Measurements from ENCODE around the gene ZNF727. TPM values are rescaled to one million over a fixed set of nuclear protein-coding genes. Genes with fewer than 3 reads are reported as not detected.
"Not testable (repeated sequence)": the region's sequence is repeated elsewhere in the genome, so short reads cannot be mapped to it uniquely, and the experiment has no call there.

Gene ZNF727
- polyA plus RNA-seq (ENCODE audit: insufficient read length in 4 of 4), result under 1 TPM in 3 of 4 donors, not detected in 1; 0.22 to 0.34 (median 0.24) TPM

DNA sequence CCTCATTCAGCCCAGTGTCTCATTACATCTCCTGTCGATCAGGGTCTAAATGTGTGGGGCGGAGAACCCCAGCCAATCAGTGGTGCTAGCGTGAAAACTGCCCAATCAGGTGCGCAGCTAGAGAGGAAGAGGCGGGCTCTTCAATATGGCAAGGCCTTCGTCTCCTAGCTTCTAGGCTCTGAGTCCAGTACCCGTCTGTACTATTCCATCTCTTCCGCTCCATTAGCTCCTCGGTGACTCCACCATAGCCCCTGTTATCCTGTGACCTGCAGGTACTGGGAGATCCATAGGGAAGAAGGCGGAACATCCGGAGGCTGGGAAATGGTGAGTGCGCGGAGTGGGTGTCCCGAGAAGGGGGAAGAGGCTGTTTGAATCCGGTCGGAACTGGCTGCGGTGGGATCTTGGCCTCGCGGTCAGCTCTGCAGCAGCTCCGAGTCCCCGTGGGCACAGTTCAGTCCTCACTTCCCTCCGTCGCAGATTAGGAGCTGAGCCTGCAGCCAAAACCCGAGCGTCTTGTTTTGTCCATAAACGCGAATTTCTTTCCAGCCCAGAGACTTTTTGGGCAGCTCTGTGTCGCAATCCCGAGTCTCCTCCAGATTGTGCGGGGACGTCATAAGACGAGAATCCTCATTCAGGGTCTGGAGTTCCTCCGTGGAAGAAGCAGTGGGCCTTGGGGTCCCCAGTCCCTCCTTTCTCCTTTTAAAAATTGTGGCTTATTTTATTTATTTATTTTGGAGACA lies at the start of gene ZNF727:
TSS of gene ZNF727 (plus strand) at position 134 of the 740 bp plus-strand sequence. CDS start at position 322, 188 bp downstream.
- DNase-seq (ENCODE audit: low read depth in 4 of 4, low spot score in 3 of 4), result no peak

DNA sequence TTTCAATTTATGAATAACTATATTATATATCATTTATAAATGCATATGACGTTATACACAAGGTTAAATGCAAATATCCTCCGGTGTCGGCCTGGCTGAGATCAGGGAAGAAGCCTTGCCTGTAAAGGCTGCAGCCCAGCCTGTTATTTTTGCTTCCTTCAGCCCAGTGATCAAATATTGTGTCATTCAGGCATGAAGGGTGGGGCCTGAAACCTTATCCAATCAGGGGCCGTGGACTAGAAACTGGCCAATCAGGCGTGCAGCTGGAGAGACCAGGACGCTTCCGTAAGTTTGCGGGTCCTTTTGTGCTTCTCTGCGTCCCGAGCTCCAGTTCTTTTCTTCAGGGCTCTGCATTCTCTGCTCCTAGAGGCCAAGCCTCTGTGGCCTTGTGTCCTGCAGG lies 46.7 kb upstream of the ZNF727 start, which contains the start of gene ZNF722:
TSS of gene ZNF722 (plus strand) at position 301 of the 400 bp plus-strand sequence. CDS start 113 bp downstream, outside the sequence.
- DNase-seq (ENCODE audit: low read depth in 4 of 4, low spot score in 3 of 4), result no peak

DNA sequence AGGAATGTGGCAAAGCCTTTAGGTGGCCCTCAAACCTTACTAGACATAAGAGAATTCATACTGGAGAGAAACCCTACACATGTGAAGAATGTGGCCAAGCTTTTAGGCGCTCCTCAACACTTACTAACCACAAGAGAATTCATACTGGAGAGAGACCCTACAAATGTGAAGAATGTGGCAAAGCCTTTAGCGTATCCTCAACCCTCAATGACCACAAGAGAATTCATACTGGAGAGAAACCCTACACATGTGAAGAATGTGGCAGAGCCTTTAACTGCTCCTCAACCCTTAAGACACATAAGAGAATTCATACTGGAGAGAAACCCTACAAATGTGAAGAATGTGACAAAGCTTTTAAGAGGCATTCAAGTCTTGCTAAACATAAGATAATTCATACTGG lies 29.7 kb upstream of the ZNF727 start:
- DNase-seq (ENCODE audit: low read depth in 4 of 4, low spot score in 3 of 4), result not testable (repeated sequence)

DNA sequence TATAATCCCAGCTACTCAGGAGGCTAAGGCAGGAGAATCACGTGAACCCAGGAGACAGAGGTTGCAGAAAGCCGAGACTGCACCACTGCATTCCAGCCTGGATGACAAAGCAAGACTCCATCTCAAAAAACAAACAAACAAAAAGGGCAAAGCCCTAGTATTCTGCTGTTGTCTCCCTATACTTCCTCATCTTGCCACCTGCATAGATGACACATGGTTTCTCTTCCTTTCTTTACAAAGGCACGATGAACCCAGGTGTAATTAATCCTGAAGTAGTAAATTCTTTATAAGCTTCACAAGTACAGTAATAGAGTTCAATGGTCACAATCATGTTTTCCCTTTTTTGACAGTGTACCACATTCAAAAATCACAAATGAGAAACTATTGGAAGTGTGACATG lies 9.8 kb upstream of the ZNF727 start:
- no peak for DNase-seq (ENCODE audit: low read depth in 4 of 4, low spot score in 3 of 4)

DNA sequence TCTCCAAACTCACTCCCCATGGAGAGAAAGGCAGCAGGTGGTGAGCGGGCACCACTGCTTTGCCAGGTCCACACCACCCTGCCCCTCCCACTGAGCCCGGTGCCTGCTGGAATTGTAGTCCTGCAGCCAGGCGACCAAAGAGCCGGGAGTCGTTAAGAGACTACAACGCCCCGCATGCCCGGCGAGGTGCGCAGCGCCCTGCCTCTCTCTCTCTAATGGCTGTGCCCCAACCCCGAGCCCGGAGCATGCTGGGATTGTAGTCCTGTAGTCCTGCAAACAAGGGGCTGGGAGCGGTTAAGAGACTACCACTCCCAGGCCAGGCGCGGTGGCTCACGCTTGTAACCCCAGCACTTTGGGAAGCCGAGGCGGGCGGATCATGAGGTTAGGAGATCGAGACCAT lies 8.1 kb upstream of the ZNF727 start:
- no peak for DNase-seq (ENCODE audit: low read depth in 4 of 4, low spot score in 3 of 4)

DNA sequence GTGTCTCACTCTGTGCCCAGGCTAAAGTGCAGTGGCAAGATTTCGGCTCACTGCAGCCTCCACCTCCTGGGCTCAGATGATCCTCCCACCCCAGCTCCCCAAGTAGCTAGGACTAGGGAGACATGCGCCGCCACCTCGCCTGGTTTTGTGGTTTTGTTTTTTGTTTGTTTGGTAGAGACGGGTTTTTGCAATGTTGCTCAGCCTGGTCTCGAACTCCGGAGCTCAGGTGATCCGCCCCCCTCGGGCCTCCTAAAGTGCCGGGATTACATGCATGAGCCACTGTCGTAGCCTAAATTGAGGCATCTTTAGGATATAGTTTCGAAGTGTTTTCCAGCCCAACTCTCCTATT lies 781 bp downstream of the ZNF727 start:
- DNase-seq (ENCODE audit: low read depth in 4 of 4, low spot score in 3 of 4), result no peak

DNA sequence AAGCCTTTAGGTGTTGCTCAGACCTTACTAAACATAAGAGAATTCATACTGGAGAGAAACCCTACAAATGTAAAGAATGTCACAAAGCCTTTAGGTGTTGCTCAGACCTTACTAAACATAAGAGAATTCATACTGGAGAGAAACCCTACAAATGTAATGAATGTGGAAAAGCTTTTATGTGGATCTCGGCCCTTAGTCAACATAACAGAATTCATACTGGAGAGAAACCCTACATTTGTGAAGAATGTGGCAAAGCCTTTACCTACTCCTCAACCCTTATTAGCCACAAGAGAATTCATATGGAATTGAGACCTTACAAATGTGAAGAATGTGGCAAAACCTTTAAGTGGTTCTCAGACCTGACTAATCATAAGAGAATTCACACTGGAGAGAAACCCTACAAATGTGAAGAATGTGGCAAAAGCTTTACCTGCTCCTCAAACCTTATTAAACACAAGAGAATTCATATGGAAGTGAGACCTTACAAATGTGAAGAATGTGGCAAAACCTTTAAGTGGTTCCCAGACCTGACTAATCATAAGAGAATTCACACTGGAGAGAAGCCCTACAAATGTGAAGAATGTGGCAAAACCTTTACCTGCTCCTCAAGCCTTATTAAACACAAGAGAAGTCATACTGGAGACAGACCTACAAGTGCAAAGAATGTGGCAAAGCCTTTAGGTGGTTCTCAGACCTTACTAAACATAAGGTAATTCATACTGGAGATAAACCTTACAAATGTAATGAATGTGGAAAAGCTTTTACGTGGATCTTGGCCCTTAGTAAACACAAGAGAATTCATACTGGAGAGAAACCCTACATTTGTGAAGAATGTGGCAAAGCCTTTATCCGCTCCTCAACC lies 32.8 kb downstream of the ZNF727 start:
- not testable (repeated sequence) for DNase-seq (ENCODE audit: low read depth in 4 of 4, low spot score in 3 of 4)

DNA sequence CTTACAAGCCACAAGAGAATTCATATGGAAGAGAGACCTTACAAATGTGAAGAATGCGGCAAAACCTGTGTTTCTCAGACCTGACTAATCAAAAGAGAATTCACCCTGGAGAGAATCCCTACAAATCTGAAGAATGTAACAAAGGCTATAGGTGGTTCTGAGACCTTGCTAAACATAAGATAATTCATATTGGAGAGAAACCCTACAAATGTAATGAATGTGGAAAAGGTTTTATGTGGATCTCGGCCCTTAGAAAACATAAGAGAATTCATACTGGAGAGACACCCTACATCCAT lies 33.4 kb downstream of the ZNF727 start:
- no peak for DNase-seq (ENCODE audit: low read depth in 4 of 4, low spot score in 3 of 4)

DNA sequence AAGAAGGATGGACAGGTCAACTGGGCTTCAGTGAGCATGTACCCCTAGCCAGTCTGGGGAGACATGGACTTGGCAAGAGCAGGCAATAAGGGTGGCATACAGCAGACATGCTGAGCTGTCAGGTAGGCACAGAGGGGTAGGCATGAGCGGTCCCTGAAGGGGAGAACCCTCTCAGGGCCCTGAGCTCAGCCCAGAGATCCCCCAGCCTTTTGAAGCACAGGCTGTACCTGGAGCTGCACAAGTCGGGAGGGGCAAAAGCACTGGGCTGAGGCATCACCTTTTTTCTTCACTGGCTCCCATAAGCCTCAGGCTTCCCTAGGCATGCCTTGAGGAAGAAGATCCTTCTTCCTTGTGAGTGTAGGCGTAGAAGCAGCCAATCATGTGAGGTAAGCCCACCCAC lies 42.3 kb downstream of the ZNF727 start:
- DNase-seq (ENCODE audit: low read depth in 4 of 4, low spot score in 3 of 4), result no peak

DNA sequence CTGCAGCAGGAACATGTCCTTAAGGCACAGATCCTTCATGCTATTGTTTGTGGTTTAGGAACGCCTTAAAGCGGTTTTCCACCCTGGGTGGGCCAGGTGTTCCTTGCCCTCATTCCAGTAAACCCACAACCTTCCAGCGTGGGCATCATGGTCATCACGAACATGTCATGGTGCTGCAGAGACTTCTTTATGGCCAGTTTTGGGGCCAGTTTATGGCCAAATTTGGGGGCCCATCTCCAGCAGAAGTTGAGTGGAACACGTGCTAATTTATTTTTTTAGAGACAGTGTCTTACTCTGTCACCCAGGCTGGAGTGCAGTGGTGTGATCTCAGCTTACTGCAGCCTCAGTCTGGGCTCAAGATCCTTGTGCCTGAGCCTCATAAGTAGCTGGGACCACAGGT lies 43.6 kb downstream of the ZNF727 start:
- not testable (repeated sequence) for DNase-seq (ENCODE audit: low read depth in 4 of 4, low spot score in 3 of 4)

Other genes with a start within 250 kb of the ZNF727 start
- not detected for gene ZNF722, start 46.6 kb upstream of the ZNF727 start, polyA plus RNA-seq (ENCODE audit: insufficient read length in 4 of 4)
- gene ZNF735, start 161.8 kb downstream of the ZNF727 start, polyA plus RNA-seq (ENCODE audit: insufficient read length in 4 of 4), result not detected
- not detected for gene ZNF679, start 183.0 kb downstream of the ZNF727 start, polyA plus RNA-seq (ENCODE audit: insufficient read length in 4 of 4)